GM12878 (cell line): ENCODE measurements around the gene RIPK4. TPM values are rescaled to one million over a fixed set of nuclear protein-coding genes. Genes with fewer than 3 reads are reported as not detected.

Source experiments
- ATAC-seq: fragments of 200-7000 bp; cut with Tn5 transposase; 3 replicates; pipeline ENCODE4 v1.9.1; 2020; ENCODE audit warnings: mild to moderate bottlenecking, moderate library complexity
- BruUV-seq: library from RNA; stranded (reverse); fragments of 400-500 nt; replicated peaks from 2 replicates; lab custom pipeline; 2021; lab: Mats Ljungman, UMichigan
- CTCF ChIA-PET: fragments of 300-600 bp; sonication (Branson Sonifier 250); formaldehyde crosslinking; extraction: SDS; loops from one replicate; lab custom pipeline; 2021; ENCODE audit warnings: inconsistent platforms; lab: Yijun Ruan, JAX
- POLR2A ChIA-PET: fragments of 350-600 bp; formaldehyde crosslinking; extraction: SDS; loops from one replicate; lab custom pipeline; 2021; ENCODE audit warnings: inconsistent platforms; lab: Charles Lee
- RAD21 ChIA-PET: fragments of 300-600 bp; sonication (Branson Sonifier 250); formaldehyde crosslinking; loops from one replicate; lab custom pipeline; 2023; ENCODE audit warnings: antibody characterized with exemption; ENCODE audit not compliant: unreplicated experiment; lab: Charles Lee
- SMC1A ChIA-PET: fragments of 300-600 bp; sonication (Branson Sonifier 250); formaldehyde crosslinking; loops from one replicate; lab custom pipeline; 2023; ENCODE audit not compliant: unreplicated experiment, uncharacterized antibody; lab: Charles Lee
- DNase-seq: peaks from one replicate; pipeline ENCODE4 v3.0.0-alpha.2; 2011; ENCODE audit warnings: low read depth, low spot score
- FAIRE-seq: peaks from 3 replicates; lab custom pipeline; 2011; peaks lifted over from hg19 to GRCh38; lab: Jason Lieb, UNC
- H2AFZ ChIP-seq: 2 replicates; pipeline ENCODE4 v1.6.0; 2011; ENCODE audit warnings: low read depth, low read length, control low read depth; ENCODE audit not compliant: control insufficient read depth
- H3K27ac ChIP-seq: 2 replicates; pipeline ENCODE4 v1.5.1; 2011; ENCODE audit warnings: control low read depth; ENCODE audit not compliant: control insufficient read depth, insufficient read depth
- H3K27me3 ChIP-seq, 2 experiments: replicated peaks in 1 of 2; 2 replicates each; pipeline versions ENCODE4 v1.6.0 to v1.6.1; 2011; ENCODE audit warnings: low read length in 1 of 2; ENCODE audit not compliant: control insufficient read depth in 2 of 2, insufficient read depth in 2 of 2
- H3K36me3 ChIP-seq, 2 experiments: 2 replicates each; pipeline ENCODE4 v1.5.1; 2011; ENCODE audit warnings: low read length in 1 of 2; ENCODE audit not compliant: control insufficient read depth in 2 of 2, insufficient read depth in 2 of 2
- H3K4me1 ChIP-seq: 2 replicates; pipeline ENCODE4 v1.6.1; 2011; ENCODE audit warnings: mild to moderate bottlenecking, low read length, moderate library complexity, mixed read lengths; ENCODE audit not compliant: control insufficient read depth, insufficient read depth
- H3K4me2 ChIP-seq: 2 replicates; pipeline ENCODE4 v1.6.0; 2011; ENCODE audit warnings: control low read depth; ENCODE audit not compliant: control insufficient read depth, insufficient read depth
- H3K4me3 ChIP-seq: fragments of 200-600 bp; sonication (generic); 2 replicates; pipeline ENCODE4 v1.5.1; 2016
- H3K79me2 ChIP-seq: 2 replicates; pipeline ENCODE4 v1.6.0; 2011; ENCODE audit warnings: low read length; ENCODE audit not compliant: control insufficient read depth, insufficient read depth
- H3K9ac ChIP-seq: 2 replicates; pipeline ENCODE4 v1.8.0; 2011; ENCODE audit warnings: low read length, control low read depth, mixed read lengths; ENCODE audit not compliant: control insufficient read depth, insufficient read depth
- H3K9me3 ChIP-seq: replicated peaks from 3 replicates; pipeline ENCODE4 v1.5.1; 2011; ENCODE audit warnings: mild to moderate bottlenecking, low read length; ENCODE audit not compliant: control insufficient read depth, insufficient read depth
- H4K20me1 ChIP-seq: 2 replicates; pipeline ENCODE4 v1.6.0; 2011; ENCODE audit not compliant: control insufficient read depth, insufficient read depth
- BHLHE40 ChIP-seq, 2 experiments: fragments of 450-650 bp in 1 of 2; IDR thresholded peaks; 2 replicates each; pipeline ENCODE4 v1.6.1; 2011 to 2017; ENCODE audit warnings: low read depth in 2 of 2, borderline replicate concordance in 1 of 2, improper control_type of control experiment in 1 of 2, low read length in 1 of 2, mild to moderate bottlenecking in 1 of 2
- EP300 ChIP-seq, 2 experiments: fragments of 150-350 bp in 1 of 2; IDR thresholded peaks; 2 replicates each; pipeline ENCODE4 v1.6.1; 2011 to 2012; ENCODE audit warnings: low read depth in 2 of 2, low read length in 2 of 2, borderline replicate concordance in 1 of 2, improper control_type of control experiment in 1 of 2, inconsistent platforms in 1 of 2; ENCODE audit not compliant: control insufficient read depth in 1 of 2
- ETV6 ChIP-seq, 2 experiments: fragments of 450-650 bp in 1 of 2; IDR thresholded peaks in 1 of 2; conservative IDR thresholded peaks in 1 of 2; 2 replicates each; pipeline ENCODE4 v1.6.1; 2014; ENCODE audit warnings: antibody characterized with exemption in 1 of 2, borderline replicate concordance in 1 of 2, low read depth in 1 of 2, mild to moderate bottlenecking in 1 of 2, moderate library complexity in 1 of 2
- GABPA ChIP-seq: IDR thresholded peaks from 2 replicates; pipeline ENCODE4 v1.6.1; 2014; ENCODE audit warnings: antibody characterized with exemption, low read depth, mild to moderate bottlenecking, inconsistent platforms
- KDM1A ChIP-seq: fragments of 200-600 bp; sonication (generic); IDR thresholded peaks from 2 replicates; pipeline ENCODE4 v1.6.1; 2016; ENCODE audit warnings: borderline replicate concordance
- RAD51 ChIP-seq: fragments of 450-650 bp; IDR thresholded peaks from 2 replicates; pipeline ENCODE4 v1.6.1; 2016; ENCODE audit warnings: moderate library complexity, mild to moderate bottlenecking, inconsistent platforms
- RUNX3 ChIP-seq: IDR thresholded peaks from 2 replicates; pipeline ENCODE4 v1.6.1; 2012; ENCODE audit warnings: low read length, inconsistent platforms
- SMAD5 ChIP-seq: IDR thresholded peaks from 2 replicates; pipeline ENCODE4 v1.6.1; 2016; ENCODE audit warnings: antibody characterized with exemption, low read depth
- SMC3 ChIP-seq: IDR thresholded peaks from 2 replicates; pipeline ENCODE4 v1.6.1; 2011; ENCODE audit warnings: low read length, improper control_type of control experiment, borderline replicate concordance
- SREBF2 ChIP-seq: IDR thresholded peaks from 2 replicates; pipeline ENCODE4 v1.6.1; 2012; ENCODE audit warnings: mild to moderate bottlenecking, low read length
- WGBS: methylation state at CpG from one replicate; pipeline ENCODE4 v1.1.6; 2016; ENCODE audit warnings: low lambda C conversion rate; ENCODE audit not compliant: insufficient replicate concordance, insufficient coverage; ENCODE audit errors: missing lambda C conversion rate; 5-methylcytosine and 5-hydroxymethylcytosine counted together
- in situ Hi-C: fragments of 300-500 bp; cut with MboI; formaldehyde crosslinking; loops from 9 replicates; pipeline ENCODE4 v1.14.3; 2018; ENCODE audit warnings: mixed read lengths
- intact Hi-C: fragments of 100-400 bp; cut with micrococcal nuclease; formaldehyde crosslinking; loops from one replicate; pipeline ENCODE4 v1.14.2; 2022; ENCODE audit not compliant: unreplicated experiment
- polyA plus RNA-seq, 11 experiments: library from polyadenylated mRNA; depleted of rRNA in 4 of 11; unstranded in 6 of 11; stranded (reverse) in 5 of 11; fragments of >200 nt; fragmentation: Nextera tagmentation in 4 of 11; fragmentation: Illumina TruSeq in 1 of 11; extraction: Ambion mirVana in 4 of 11; extraction: Trizol in 1 of 11; gene quantifications; 1 replicate in 1 of 11; 2 replicates in 10 of 11; pipeline versions ENCODE4 v1.2.1 to v1.2.3, GENCODE V29; 2011 to 2016; ENCODE audit warnings: inconsistent platforms in 2 of 11, missing spikeins in 2 of 11, low read depth in 1 of 11
- total RNA-seq, 4 experiments: library from RNA; depleted of rRNA in 3 of 4; stranded (reverse); fragments of >200 nt in 3 of 4; fragmentation: Illumina TruSeq in 1 of 4; extraction: Trizol in 1 of 4; gene quantifications; 2 replicates each; pipeline versions ENCODE4 v1.2.1 to v1.2.3, GENCODE V29; 2013 to 2021
- TF ChIP-seq, protein P1 (sequence below): fragments of 450-650 bp; IDR thresholded peaks from 2 replicates; pipeline ENCODE4 v1.6.1; 2014; ENCODE audit warnings: mild to moderate bottlenecking
- TF ChIP-seq, protein P2 (sequence below): IDR thresholded peaks from 2 replicates; pipeline ENCODE4 v1.6.1; 2012; ENCODE audit warnings: low read depth, low read length, improper control_type of control experiment
- TF ChIP-seq, protein P3 (sequence below): fragments of 450-650 bp; IDR thresholded peaks from 2 replicates; pipeline ENCODE4 v1.6.1; 2017; ENCODE audit warnings: mild to moderate bottlenecking
- TF ChIP-seq, protein P4 (sequence below): fragments of 450-650 bp; IDR thresholded peaks from 2 replicates; pipeline ENCODE4 v1.6.1; 2018; ENCODE audit warnings: borderline replicate concordance, mild to moderate bottlenecking; ENCODE audit not compliant: partially characterized antibody

RIPK4 gene
- total and polyA plus RNA-seq, 10 of the 15 experiments (the other 5 are each of a cell fraction or from before 2014, with no cell fraction given), result 0.05 TPM; not detected in 9

GRCh38 chr21:41770901-41771624 is 4.2 kb upstream of the RIPK4 start:
- in situ Hi-C loops, result no loop called here

More at GRCh38 chr21:41770901-41771624, 4.2 kb upstream of the RIPK4 start:
- no peak for DNase-seq
- Histone ChIP-seq H4K20me1 (no peaks in the 10 kb centered on the region), H3K4me2 (no peak overlapping the region), H3K27me3 (peaks cover 7 to 19% of the 10 kb centered on the region in 2 experiments), H3K4me3 (no peak overlapping the region)
- 39% methylated on average over 14 of the region's 14 CpGs for WGBS
- intact Hi-C loops, result no loop called here
- ChIA-PET CTCF (interaction anchor here (3.4 kb wide), 1 partner anchor 159 kb away, joined by 21 read pairs; no protein-coding TSS in a partner anchor), SMC1A (interaction anchor here (1.0 to 3.1 kb wide), 2 partner anchors 155 to 158 kb away, joined by 3 to 13 read pairs; no protein-coding TSS in a partner anchor)
- no TSS peak for BruUV-seq
- TF ChIP-seq BHLHE40 (IDR thresholded peaks at IDR 0.05; ENCODE audit: borderline replicate concordance in 1 of 2, low read depth in 2 of 2, low read length in 1 of 2) (no peak), RAD51 (no peak), GABPA (no peak), SMC3 (no peak), EP300 (IDR thresholded peaks at IDR 0.05; ENCODE audit: borderline replicate concordance in 1 of 2, control insufficient read depth in 1 of 2, low read depth in 2 of 2, low read length in 2 of 2) (no peak), SMAD5 (no peak), KDM1A (no peak), RUNX3 (no peak), SREBF2 (no peak), ETV6 (conservative IDR thresholded peaks at IDR 0.05 in 1 of 2, IDR thresholded peaks at IDR 0.05 in 1 of 2; ENCODE audit: borderline replicate concordance in 1 of 2, low read depth in 1 of 2) (no peak)
- TF ChIP-seq, protein P1, sequence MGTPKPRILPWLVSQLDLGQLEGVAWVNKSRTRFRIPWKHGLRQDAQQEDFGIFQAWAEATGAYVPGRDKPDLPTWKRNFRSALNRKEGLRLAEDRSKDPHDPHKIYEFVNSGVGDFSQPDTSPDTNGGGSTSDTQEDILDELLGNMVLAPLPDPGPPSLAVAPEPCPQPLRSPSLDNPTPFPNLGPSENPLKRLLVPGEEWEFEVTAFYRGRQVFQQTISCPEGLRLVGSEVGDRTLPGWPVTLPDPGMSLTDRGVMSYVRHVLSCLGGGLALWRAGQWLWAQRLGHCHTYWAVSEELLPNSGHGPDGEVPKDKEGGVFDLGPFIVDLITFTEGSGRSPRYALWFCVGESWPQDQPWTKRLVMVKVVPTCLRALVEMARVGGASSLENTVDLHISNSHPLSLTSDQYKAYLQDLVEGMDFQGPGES, result no peak
- TF ChIP-seq, protein P2, sequence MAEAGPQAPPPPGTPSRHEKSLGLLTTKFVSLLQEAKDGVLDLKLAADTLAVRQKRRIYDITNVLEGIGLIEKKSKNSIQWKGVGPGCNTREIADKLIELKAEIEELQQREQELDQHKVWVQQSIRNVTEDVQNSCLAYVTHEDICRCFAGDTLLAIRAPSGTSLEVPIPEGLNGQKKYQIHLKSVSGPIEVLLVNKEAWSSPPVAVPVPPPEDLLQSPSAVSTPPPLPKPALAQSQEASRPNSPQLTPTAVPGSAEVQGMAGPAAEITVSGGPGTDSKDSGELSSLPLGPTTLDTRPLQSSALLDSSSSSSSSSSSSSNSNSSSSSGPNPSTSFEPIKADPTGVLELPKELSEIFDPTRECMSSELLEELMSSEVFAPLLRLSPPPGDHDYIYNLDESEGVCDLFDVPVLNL, result no peak
- TF ChIP-seq, protein P3, sequence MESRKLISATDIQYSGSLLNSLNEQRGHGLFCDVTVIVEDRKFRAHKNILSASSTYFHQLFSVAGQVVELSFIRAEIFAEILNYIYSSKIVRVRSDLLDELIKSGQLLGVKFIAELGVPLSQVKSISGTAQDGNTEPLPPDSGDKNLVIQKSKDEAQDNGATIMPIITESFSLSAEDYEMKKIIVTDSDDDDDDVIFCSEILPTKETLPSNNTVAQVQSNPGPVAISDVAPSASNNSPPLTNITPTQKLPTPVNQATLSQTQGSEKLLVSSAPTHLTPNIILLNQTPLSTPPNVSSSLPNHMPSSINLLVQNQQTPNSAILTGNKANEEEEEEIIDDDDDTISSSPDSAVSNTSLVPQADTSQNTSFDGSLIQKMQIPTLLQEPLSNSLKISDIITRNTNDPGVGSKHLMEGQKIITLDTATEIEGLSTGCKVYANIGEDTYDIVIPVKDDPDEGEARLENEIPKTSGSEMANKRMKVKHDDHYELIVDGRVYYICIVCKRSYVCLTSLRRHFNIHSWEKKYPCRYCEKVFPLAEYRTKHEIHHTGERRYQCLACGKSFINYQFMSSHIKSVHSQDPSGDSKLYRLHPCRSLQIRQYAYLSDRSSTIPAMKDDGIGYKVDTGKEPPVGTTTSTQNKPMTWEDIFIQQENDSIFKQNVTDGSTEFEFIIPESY, result no peak
- TF ChIP-seq, protein P4, sequence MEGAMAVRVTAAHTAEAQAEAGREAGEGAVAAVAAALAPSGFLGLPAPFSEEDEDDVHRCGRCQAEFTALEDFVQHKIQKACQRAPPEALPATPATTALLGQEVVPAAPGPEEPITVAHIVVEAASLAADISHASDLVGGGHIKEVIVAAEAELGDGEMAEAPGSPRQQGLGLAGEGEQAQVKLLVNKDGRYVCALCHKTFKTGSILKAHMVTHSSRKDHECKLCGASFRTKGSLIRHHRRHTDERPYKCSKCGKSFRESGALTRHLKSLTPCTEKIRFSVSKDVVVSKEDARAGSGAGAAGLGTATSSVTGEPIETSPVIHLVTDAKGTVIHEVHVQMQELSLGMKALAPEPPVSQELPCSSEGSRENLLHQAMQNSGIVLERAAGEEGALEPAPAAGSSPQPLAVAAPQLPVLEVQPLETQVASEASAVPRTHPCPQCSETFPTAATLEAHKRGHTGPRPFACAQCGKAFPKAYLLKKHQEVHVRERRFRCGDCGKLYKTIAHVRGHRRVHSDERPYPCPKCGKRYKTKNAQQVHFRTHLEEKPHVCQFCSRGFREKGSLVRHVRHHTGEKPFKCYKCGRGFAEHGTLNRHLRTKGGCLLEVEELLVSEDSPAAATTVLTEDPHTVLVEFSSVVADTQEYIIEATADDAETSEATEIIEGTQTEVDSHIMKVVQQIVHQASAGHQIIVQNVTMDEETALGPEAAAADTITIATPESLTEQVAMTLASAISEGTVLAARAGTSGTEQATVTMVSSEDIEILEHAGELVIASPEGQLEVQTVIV, result no peak
- TF ChIP-seq, all 136 proteins: peak for 0
- Histone ChIP-seq H3K36me3 (no peaks in the 10 kb centered on the region), H3K79me2 (no peaks in the 10 kb centered on the region), H3K9me3 (no peaks in the 10 kb centered on the region; the same call in 1 of the 3 replicates), H3K4me1 (no peaks in the 10 kb centered on the region), H3K9ac (no peak overlapping the region), H3K27ac (no peak overlapping the region), H2AFZ (no peak overlapping the region)
- ChIA-PET POLR2A (no interaction called here), RAD21 (no interaction called here)
- FAIRE-seq (no peak), ATAC-seq (no peak)
